Neuronal stem cell (in vitro differentiated cells): ENCODE results near the gene RIT2.

ENCODE experiments used
- DNase-seq: peaks from one replicate; pipeline ENCODE4 v3.0.0-alpha.2; 2013; ENCODE audit warnings: low spot score
- H2AFZ ChIP-seq: one replicate; pipeline ENCODE4 v1.6.1; 2013; ENCODE audit warnings: mild to moderate bottlenecking, low read length, inconsistent platforms
- H2AK5ac ChIP-seq: 2 replicates; pipeline ENCODE4 v1.6.1; 2013; ENCODE audit warnings: low read depth, mild to moderate bottlenecking, inconsistent platforms, low read length, moderate library complexity, mixed read lengths
- H2BK120ac ChIP-seq: 2 replicates; pipeline ENCODE4 v1.6.1; 2013; ENCODE audit warnings: low read depth, mild to moderate bottlenecking, inconsistent platforms, low read length, moderate library complexity, mixed read lengths
- H2BK12ac ChIP-seq: one replicate; pipeline ENCODE4 v1.6.1; 2013; ENCODE audit warnings: low read length, inconsistent platforms
- H2BK15ac ChIP-seq: 2 replicates; pipeline ENCODE4 v1.6.1; 2013; ENCODE audit warnings: mild to moderate bottlenecking, low read length, inconsistent platforms, mixed read lengths
- H2BK5ac ChIP-seq: one replicate; pipeline ENCODE4 v1.6.1; 2013; ENCODE audit warnings: inconsistent platforms, mild to moderate bottlenecking, low read length, moderate library complexity
- H3K14ac ChIP-seq: one replicate; pipeline ENCODE4 v1.6.1; 2013; ENCODE audit warnings: low read length, inconsistent platforms
- H3K18ac ChIP-seq: 2 replicates; pipeline ENCODE4 v1.6.1; 2013; ENCODE audit warnings: low read length, inconsistent platforms
- H3K23ac ChIP-seq: 2 replicates; pipeline ENCODE4 v1.6.1; 2013; ENCODE audit warnings: low read depth, mild to moderate bottlenecking, mixed read lengths, low read length, inconsistent platforms; ENCODE audit not compliant: poor library complexity
- H3K27ac ChIP-seq: replicated peaks from 3 replicates; pipeline ENCODE4 v1.5.1; 2013; ENCODE audit warnings: low read length, inconsistent platforms
- H3K27me3 ChIP-seq, 3 experiments: 2 replicates each; pipeline ENCODE4 v1.6.1; 2013; ENCODE audit warnings: low read length in 3 of 3, mild to moderate bottlenecking in 2 of 3, inconsistent platforms in 1 of 3, low read depth in 1 of 3, mixed read lengths in 1 of 3, moderate library complexity in 1 of 3; ENCODE audit not compliant: control insufficient read depth in 3 of 3, insufficient read depth in 3 of 3
- H3K36me3 ChIP-seq, 2 donors: replicated peaks in 1 of 2; 2 replicates each; pipeline ENCODE4 v1.6.1; 2013; ENCODE audit warnings: low read length in 2 of 2; ENCODE audit not compliant: control insufficient read depth in 2 of 2, insufficient read depth in 2 of 2
- H3K4ac ChIP-seq: 2 replicates; pipeline ENCODE4 v1.6.1; 2013; ENCODE audit warnings: inconsistent platforms, mild to moderate bottlenecking, low read length, moderate library complexity
- H3K4me1 ChIP-seq, 2 donors: 1 replicate in 1 of 2; 2 replicates in 1 of 2; pipeline ENCODE4 v1.6.1; 2013; ENCODE audit warnings: low read length in 2 of 2, low read depth in 1 of 2; ENCODE audit not compliant: control insufficient read depth in 2 of 2, insufficient read depth in 1 of 2
- H3K4me2 ChIP-seq: one replicate; pipeline ENCODE4 v1.6.1; 2013; ENCODE audit warnings: mild to moderate bottlenecking, low read length, inconsistent platforms; ENCODE audit not compliant: insufficient read depth, poor library complexity, severe bottlenecking
- H3K4me3 ChIP-seq, 2 donors: 2 replicates each; pipeline ENCODE4 v1.5.1; 2013; ENCODE audit warnings: low read length in 2 of 2, mild to moderate bottlenecking in 2 of 2, inconsistent platforms in 1 of 2, moderate library complexity in 1 of 2
- H3K79me1 ChIP-seq: one replicate; pipeline ENCODE4 v1.6.1; 2013; ENCODE audit warnings: low read depth, mild to moderate bottlenecking, inconsistent platforms, low read length, moderate library complexity
- H3K9ac ChIP-seq: one replicate; pipeline ENCODE4 v1.6.1; 2013; ENCODE audit warnings: mild to moderate bottlenecking, low read depth, low read length, inconsistent platforms; ENCODE audit not compliant: poor library complexity
- H3K9me3 ChIP-seq, 2 donors: replicated peaks in 1 of 2; 2 replicates each; pipeline versions ENCODE3 to v1.6.1; 2013; ENCODE audit warnings: low read length in 2 of 2, mild to moderate bottlenecking in 2 of 2, inconsistent platforms in 1 of 2, low read depth in 1 of 2, mixed read lengths in 1 of 2, moderate library complexity in 1 of 2; ENCODE audit not compliant: control insufficient read depth in 2 of 2, insufficient read depth in 1 of 2
- H4K8ac ChIP-seq: one replicate; pipeline ENCODE4 v1.6.1; 2013; ENCODE audit warnings: low read depth, mild to moderate bottlenecking, inconsistent platforms, low read length, moderate library complexity
- H4K91ac ChIP-seq: one replicate; pipeline ENCODE4 v1.6.1; 2013; ENCODE audit warnings: low read length, low read depth, mild to moderate bottlenecking, inconsistent platforms; ENCODE audit not compliant: poor library complexity
- WGBS, 2 donors: extraction: QIAGEN DNeasy Blood & Tissue Kit; methylation state at CpG; one replicate each; pipeline ENCODE4 v1.1.7; 2013; ENCODE audit warnings: missing lambda C conversion rate in 2 of 2, mixed read lengths in 1 of 2; ENCODE audit not compliant: insufficient read length in 2 of 2, insufficient replicate concordance in 1 of 2; ENCODE audit errors: extremely low coverage in 2 of 2; 5-methylcytosine and 5-hydroxymethylcytosine counted together

Gene RIT2

GRCh38 chr18:43001821-43002220 lies 113.7 kb downstream of the RIT2 start:
- Histone ChIP-seq H2AK5ac (no peak overlapping the region), H3K79me1 (no peaks in the 10 kb centered on the region), H4K91ac (no peak overlapping the region), H3K9me3 (no peaks in the 10 kb centered on the region), H2AFZ (no peak overlapping the region), H3K4me2 (no peak overlapping the region), H3K4me3 (no peak overlapping the region), H3K4me1 (no peaks in the 10 kb centered on the region), H2BK12ac (no peak overlapping the region), H3K36me3 (no peaks in the 10 kb centered on the region), H3K18ac (no peak overlapping the region), H4K8ac (no peak overlapping the region), H3K9ac (no peak overlapping the region), H2BK15ac (no peak overlapping the region), H2BK5ac (no peak overlapping the region), H2BK120ac (no peak overlapping the region), H3K27me3 (no peaks in the 10 kb centered on the region), H3K4ac (no peak overlapping the region), H3K14ac (no peak overlapping the region), H3K23ac (no peak overlapping the region), H3K27ac (no peak overlapping the region)
- DNase-seq: no peak
- WGBS, 2 donors: no CpG with 5 or more reads among the region's 2 CpGs

DNA sequence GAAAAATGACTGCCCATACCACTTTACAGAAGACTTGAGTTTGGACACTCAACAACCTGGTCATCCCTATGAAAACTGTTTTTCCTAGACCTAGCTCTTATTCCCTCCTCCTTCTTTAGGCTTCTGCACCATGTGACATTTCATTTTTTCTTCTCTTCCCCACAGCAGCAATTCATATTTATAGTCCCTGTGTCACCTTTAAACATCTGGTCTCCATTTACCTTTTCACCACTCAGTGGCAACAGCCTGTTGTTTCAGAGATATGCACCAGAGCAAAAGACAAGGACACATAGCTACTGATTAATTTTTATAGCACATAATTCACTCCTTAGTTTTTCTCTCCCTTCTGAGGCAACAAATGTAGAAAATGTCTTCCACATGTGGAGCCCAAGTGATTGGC lies 118.7 kb downstream of the RIT2 start:
- no peak overlapping the region for H2BK5ac ChIP-seq
- H3K27ac ChIP-seq: no peak overlapping the region
- no peak overlapping the region for H2BK15ac ChIP-seq
- no peak overlapping the region for H2AK5ac ChIP-seq
- H3K4me1 ChIP-seq: no peaks in the 10 kb centered on the region
- no peak overlapping the region for H3K18ac ChIP-seq
- H3K79me1 ChIP-seq: no peaks in the 10 kb centered on the region
- H3K36me3 ChIP-seq: no peaks in the 10 kb centered on the region
- no peak overlapping the region for H3K14ac ChIP-seq
- H3K27me3 ChIP-seq: no peaks in the 10 kb centered on the region
- no peak overlapping the region for H3K4ac ChIP-seq
- H3K9ac ChIP-seq: no peak overlapping the region
- no peak overlapping the region for H4K91ac ChIP-seq
- no peaks in the 10 kb centered on the region for H3K9me3 ChIP-seq
- DNase-seq: no peak
- H4K8ac ChIP-seq: no peak overlapping the region
- no peak overlapping the region for H3K23ac ChIP-seq
- H3K4me3 ChIP-seq: no peak overlapping the region
- H2AFZ ChIP-seq: no peak overlapping the region
- H2BK12ac ChIP-seq: no peak overlapping the region
- H2BK120ac ChIP-seq: no peak overlapping the region
- H3K4me2 ChIP-seq: no peak overlapping the region

GRCh38 chr18:42980426-42980825 lies 135.1 kb downstream of the RIT2 start:
- Histone ChIP-seq H3K4ac (no peak overlapping the region), H2BK5ac (no peak overlapping the region), H4K91ac (no peak overlapping the region), H2AK5ac (no peak overlapping the region), H2BK15ac (no peak overlapping the region), H3K23ac (no peak overlapping the region), H3K4me3 (no peak overlapping the region), H3K9ac (no peak overlapping the region), H3K14ac (no peak overlapping the region), H3K27ac (no peak overlapping the region), H2BK12ac (no peak overlapping the region), H3K79me1 (no peaks in the 10 kb centered on the region), H3K4me2 (no peak overlapping the region), H4K8ac (no peak overlapping the region), H3K18ac (no peak overlapping the region), H3K4me1 (peaks cover 0 to 13% of the 10 kb centered on the region in 2 donors), H2AFZ (no peak overlapping the region), H3K9me3 (no peaks in the 10 kb centered on the region), H3K36me3 (no peaks in the 10 kb centered on the region), H2BK120ac (no peak overlapping the region), H3K27me3 (no peaks in the 10 kb centered on the region)
- WGBS, 2 donors: no CpG with 5 or more reads among the region's 1 CpG
- DNase-seq: no peak

DNA sequence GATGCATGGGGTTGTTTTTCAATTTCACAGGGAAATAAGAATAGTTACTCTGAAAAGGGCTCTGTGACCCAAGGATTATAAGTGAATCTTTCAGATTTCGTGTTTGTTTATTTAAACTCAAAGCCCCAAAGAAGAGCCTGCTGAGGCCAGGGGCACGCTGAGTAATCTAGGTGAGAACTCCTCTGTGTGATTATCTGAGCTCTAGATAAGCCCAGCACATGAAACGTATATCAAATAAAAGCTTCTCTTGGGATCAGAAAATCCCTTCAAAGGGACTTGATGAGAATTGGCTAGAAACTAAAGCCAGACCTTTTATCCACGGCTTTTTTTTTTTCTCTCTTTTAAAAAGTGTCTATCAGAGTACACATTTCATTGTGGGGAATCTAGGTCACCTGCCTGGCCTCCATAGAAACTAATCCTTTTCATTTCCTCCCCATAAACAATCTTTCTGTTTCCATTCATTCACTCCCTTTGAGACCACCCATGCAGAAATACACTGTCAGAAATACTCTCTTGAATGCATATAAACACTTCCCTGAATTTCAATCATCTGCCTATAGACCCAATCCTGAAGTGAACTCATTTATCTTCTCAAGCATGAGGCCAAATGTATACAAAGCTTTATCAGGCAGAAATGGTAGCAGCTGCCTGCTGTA lies 137.4 kb downstream of the RIT2 start:
- no peak overlapping the region for H3K18ac ChIP-seq
- H3K4me2 ChIP-seq: no peak overlapping the region
- no peak overlapping the region for H3K27ac ChIP-seq
- no peak overlapping the region for H2BK15ac ChIP-seq
- no peak overlapping the region for H2BK120ac ChIP-seq
- no peak overlapping the region for H2BK12ac ChIP-seq
- H2AFZ ChIP-seq: peak overlapping the region; percentile 15
- no CpG with 5 or more reads among the region's 4 CpGs for WGBS, 2 donors
- H3K27me3 ChIP-seq: no peaks in the 10 kb centered on the region
- H2BK5ac ChIP-seq: no peak overlapping the region
- H3K4me3 ChIP-seq: no peak overlapping the region
- no peaks in the 10 kb centered on the region for H3K36me3 ChIP-seq
- H3K9ac ChIP-seq: no peak overlapping the region
- H3K4ac ChIP-seq: no peak overlapping the region
- no peak overlapping the region for H4K91ac ChIP-seq
- H3K79me1 ChIP-seq: no peaks in the 10 kb centered on the region
- no peak overlapping the region for H3K23ac ChIP-seq
- no peak overlapping the region for H4K8ac ChIP-seq
- no peak overlapping the region for H3K14ac ChIP-seq
- H3K9me3 ChIP-seq: no peaks in the 10 kb centered on the region
- H2AK5ac ChIP-seq: no peak overlapping the region
- peaks cover 0 to 13% of the 10 kb centered on the region in 2 donors for H3K4me1 ChIP-seq
- no peak for DNase-seq
